ENCODE data around the gene NECTIN4.
"Not testable (repeated sequence)": the region's sequence is repeated elsewhere in the genome, so short reads cannot be mapped to it uniquely, and the experiment has no call there.

DNA sequence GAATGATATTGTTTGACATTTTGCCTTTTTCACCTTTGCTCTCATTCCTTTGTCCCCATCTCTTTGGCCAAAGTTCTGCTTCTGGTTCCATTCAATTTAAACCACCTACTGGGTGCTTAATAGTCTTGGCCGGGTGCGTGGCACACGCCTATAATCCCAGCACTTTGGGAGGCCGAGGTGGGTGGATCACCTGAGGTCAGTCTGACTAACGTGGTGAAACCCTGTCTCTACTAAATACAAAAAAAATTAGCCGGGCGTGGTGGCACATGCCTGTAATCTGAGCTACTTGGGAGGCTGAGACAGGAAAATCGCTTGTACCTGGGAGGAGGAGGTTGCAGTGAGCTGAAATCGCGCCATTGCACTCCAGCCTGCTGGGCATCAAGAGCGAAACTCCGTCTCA, 66.9 kb downstream of the NECTIN4 start:
- not testable (repeated sequence) for TF ChIP-seq POLR2A (IDR thresholded peaks at IDR 0.05)
- TF ChIP-seq, protein P1, sequence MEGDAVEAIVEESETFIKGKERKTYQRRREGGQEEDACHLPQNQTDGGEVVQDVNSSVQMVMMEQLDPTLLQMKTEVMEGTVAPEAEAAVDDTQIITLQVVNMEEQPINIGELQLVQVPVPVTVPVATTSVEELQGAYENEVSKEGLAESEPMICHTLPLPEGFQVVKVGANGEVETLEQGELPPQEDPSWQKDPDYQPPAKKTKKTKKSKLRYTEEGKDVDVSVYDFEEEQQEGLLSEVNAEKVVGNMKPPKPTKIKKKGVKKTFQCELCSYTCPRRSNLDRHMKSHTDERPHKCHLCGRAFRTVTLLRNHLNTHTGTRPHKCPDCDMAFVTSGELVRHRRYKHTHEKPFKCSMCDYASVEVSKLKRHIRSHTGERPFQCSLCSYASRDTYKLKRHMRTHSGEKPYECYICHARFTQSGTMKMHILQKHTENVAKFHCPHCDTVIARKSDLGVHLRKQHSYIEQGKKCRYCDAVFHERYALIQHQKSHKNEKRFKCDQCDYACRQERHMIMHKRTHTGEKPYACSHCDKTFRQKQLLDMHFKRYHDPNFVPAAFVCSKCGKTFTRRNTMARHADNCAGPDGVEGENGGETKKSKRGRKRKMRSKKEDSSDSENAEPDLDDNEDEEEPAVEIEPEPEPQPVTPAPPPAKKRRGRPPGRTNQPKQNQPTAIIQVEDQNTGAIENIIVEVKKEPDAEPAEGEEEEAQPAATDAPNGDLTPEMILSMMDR (IDR thresholded peaks at IDR 0.05) = not testable (repeated sequence)
